Astrocyte (in vitro differentiated cells and primary cell): ENCODE measurements around the gene PCBP3.

Experiments used
- EZH2 ChIP-seq: IDR thresholded peaks from 2 replicates; pipeline ENCODE4 v1.6.1; 2012; ENCODE audit warnings: mild to moderate bottlenecking, low read length, inconsistent platforms; ENCODE audit not compliant: insufficient read depth
- TF ChIP-seq, protein P1 (sequence below): IDR thresholded peaks from 2 replicates; pipeline ENCODE4 v1.5.1; 2011; ENCODE audit warnings: low read depth, mild to moderate bottlenecking, inconsistent platforms, low read length, moderate library complexity; ENCODE audit not compliant: insufficient read depth

DNA sequence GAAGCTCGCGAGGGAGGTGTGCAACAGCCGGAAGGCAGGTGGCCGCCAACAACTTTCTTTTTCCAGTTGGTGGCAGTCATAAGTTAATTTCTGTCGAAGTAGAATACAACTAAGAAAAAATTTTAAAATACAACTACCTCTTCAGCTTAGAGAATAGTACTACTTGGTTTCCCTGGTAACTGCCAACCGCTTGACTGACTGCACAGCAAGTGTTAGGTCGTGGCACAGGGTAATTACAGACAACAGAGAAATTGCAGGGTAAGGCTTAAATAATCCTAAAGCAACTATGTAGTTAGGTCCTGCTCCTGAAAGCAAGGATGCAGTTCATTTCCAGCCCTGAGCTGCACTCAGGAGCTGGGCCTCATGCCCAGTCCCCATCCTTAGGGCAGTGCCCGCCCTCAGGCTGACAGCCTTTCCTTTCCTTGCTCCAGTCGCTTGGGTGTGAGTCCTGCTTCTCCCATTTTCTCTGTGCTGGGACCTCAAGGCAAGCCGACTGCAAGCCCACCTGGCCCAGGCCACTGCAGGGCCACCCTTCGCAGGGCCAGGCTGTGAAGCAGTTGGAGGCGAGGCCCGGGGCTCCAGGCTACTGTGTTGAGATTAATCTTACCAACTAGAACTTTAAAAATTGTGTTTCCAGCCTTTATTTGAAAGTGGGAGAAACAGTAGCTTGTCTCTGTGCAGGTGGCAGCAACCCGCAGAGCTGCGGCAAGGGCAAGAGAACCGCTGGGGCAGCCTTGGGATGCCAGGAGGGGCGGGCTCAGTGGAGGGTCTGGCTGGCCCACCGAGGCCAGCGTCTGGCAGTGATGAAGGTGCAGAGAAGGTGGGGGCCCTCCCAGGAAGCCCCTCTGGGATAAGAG, 148.3 kb downstream of the PCBP3 start:
- TF ChIP-seq, protein P1, sequence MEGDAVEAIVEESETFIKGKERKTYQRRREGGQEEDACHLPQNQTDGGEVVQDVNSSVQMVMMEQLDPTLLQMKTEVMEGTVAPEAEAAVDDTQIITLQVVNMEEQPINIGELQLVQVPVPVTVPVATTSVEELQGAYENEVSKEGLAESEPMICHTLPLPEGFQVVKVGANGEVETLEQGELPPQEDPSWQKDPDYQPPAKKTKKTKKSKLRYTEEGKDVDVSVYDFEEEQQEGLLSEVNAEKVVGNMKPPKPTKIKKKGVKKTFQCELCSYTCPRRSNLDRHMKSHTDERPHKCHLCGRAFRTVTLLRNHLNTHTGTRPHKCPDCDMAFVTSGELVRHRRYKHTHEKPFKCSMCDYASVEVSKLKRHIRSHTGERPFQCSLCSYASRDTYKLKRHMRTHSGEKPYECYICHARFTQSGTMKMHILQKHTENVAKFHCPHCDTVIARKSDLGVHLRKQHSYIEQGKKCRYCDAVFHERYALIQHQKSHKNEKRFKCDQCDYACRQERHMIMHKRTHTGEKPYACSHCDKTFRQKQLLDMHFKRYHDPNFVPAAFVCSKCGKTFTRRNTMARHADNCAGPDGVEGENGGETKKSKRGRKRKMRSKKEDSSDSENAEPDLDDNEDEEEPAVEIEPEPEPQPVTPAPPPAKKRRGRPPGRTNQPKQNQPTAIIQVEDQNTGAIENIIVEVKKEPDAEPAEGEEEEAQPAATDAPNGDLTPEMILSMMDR: no peak
- no peak for TF ChIP-seq EZH2
